ENCODE data around the gene ZNF579. TPM values are rescaled to one million over a fixed set of nuclear protein-coding genes. Genes with fewer than 3 reads are reported as not detected.
"Not testable (repeated sequence)": the region's sequence is repeated elsewhere in the genome, so short reads cannot be mapped to it uniquely, and the experiment has no call there.

Gene ZNF579
- polyA plus RNA-seq, 2 of the 4 experiments (the other 2 are of a cell fraction) = 6.5 to 16.2 TPM

- peak; percentile 63 for TF ChIP-seq MAX (IDR thresholded peaks at IDR 0.05)
Measured at GRCh38 chr19:55586976-55587668, 6.5 kb upstream of the ZNF579 start (continued).

- FAIRE-seq (no peak), DNase-seq (ENCODE audit: low read depth in 1 of 2, low spot score in 1 of 2) (peak in 1 of 2 experiments; percentile 61), ATAC-seq (peak; percentile 22 to 68; a peak in 4 of 6 replicates)
- TF ChIP-seq ZSCAN20 (CRISPR knock-in tag; IDR thresholded peaks at IDR 0.05) (no peak), PBX3 (IDR thresholded peaks at IDR 0.05) (peak; percentile 68), USF2 (IDR thresholded peaks at IDR 0.05) (0 out of 2 replicates have a peak, but pooled peaks have one; percentile 31), NPAS2 (CRISPR knock-in tag; IDR thresholded peaks at IDR 0.05; ENCODE audit: borderline replicate concordance) (no peak), GATA3 (IDR thresholded peaks at IDR 0.05; ENCODE audit: borderline replicate concordance) (no peak), MAFK (IDR thresholded peaks at IDR 0.05; ENCODE audit: partially characterized antibody) (no peak)
- Histone ChIP-seq H3K4me2 (peak overlapping the region; percentile 79), H3K27ac (peak overlapping the region; percentile 57 to 73), H3K4me1 (peaks cover 34% of the 10 kb centered on the region), H3K9me3 (no peaks in the 10 kb centered on the region), H3K4me3 (peak overlapping the region; percentile 9; the same call in 2 of the 3 replicates)
- CTCF ChIA-PET = interaction anchor here (0.6 to 3.7 kb wide), 8 partner anchors 10 to 82 kb away, joined by 3 to 17 read pairs (median 7); partner anchors contain the start of gene FIZ1
- 43% methylated on average over 36 of the region's 36 CpGs for WGBS (ENCODE audit: missing lambda C conversion rate)
- POLR2A ChIA-PET = interaction anchor here (0.5 to 2.2 kb wide), 6 partner anchors 13 to 109 kb away, joined by 3 to 7 read pairs (median 4); partner anchors contain the start of genes FIZ1 and ZNF628
Measured at GRCh38 chr19:55585658-55586339, 5.2 kb upstream of the ZNF579 start.

- ChIA-PET POLR2A (interaction anchor here (0.8 to 1.4 kb wide), 3 partner anchors 15 to 108 kb away, joined by 3 to 7 read pairs (median 3); partner anchors contain the start of genes FIZ1, ZNF628 and ZNF865), CTCF (interaction anchor here (0.9 to 3.4 kb wide), 4 partner anchors 14 to 117 kb away, joined by 3 to 17 read pairs (median 4); partner anchors contain the start of gene FIZ1)
- ATAC-seq (no peak), FAIRE-seq (no peak), DNase-seq (ENCODE audit: low read depth in 1 of 2, low spot score in 1 of 2) (no peak)
- 93% methylated on average over 11 of the region's 11 CpGs for WGBS (ENCODE audit: missing lambda C conversion rate)
- Histone ChIP-seq H3K9me3 (no peaks in the 10 kb centered on the region), H3K4me3 (no peak overlapping the region), H3K4me2 (no peak overlapping the region), H3K4me1 (peaks cover 34% of the 10 kb centered on the region), H3K27ac (no peak overlapping the region)
- no peak for TF ChIP-seq ZFP36 (IDR thresholded peaks at IDR 0.05; ENCODE audit: borderline replicate concordance, partially characterized antibody)
- TF ChIP-seq SREBF2 (IDR thresholded peaks at IDR 0.05) = no peak
- no peak for TF ChIP-seq KDM1A (IDR thresholded peaks at IDR 0.05; ENCODE audit: low read depth)
- no peak for TF ChIP-seq HOXB5 (CRISPR knock-in tag; IDR thresholded peaks at IDR 0.05)
- TF ChIP-seq NPAS2 (CRISPR knock-in tag; IDR thresholded peaks at IDR 0.05; ENCODE audit: borderline replicate concordance) = no peak
- TF ChIP-seq MAZ (IDR thresholded peaks at IDR 0.05; ENCODE audit: borderline replicate concordance, low read depth, low read length) = no peak
- TF ChIP-seq TP53 (CRISPR knock-in tag; IDR thresholded peaks at IDR 0.05) = no peak
- no peak for TF ChIP-seq E2F6 (IDR thresholded peaks at IDR 0.05; ENCODE audit: borderline replicate concordance, low read depth)
- no peak for TF ChIP-seq NR3C1 (IDR thresholded peaks at IDR 0.05)
- TF ChIP-seq BHLHE40 (IDR thresholded peaks at IDR 0.05; ENCODE audit: low read depth, low read length) = no peak
- no peak for TF ChIP-seq ZNF302 (CRISPR knock-in tag; IDR thresholded peaks at IDR 0.05)
- no peak for TF ChIP-seq POLR2AphosphoS2 (conservative IDR thresholded peaks at IDR 0.05; ENCODE audit: low read length)
- TF ChIP-seq CBX8 (IDR thresholded peaks at IDR 0.05) = no peak
- TF ChIP-seq JUNB (IDR thresholded peaks at IDR 0.05) = no peak
- TF ChIP-seq ATOH8 (CRISPR knock-in tag; IDR thresholded peaks at IDR 0.05; ENCODE audit: low read depth) = no peak
- TF ChIP-seq HEYL (CRISPR knock-in tag; IDR thresholded peaks at IDR 0.05) = no peak
- TF ChIP-seq RFX5 (IDR thresholded peaks at IDR 0.05) = no peak
Measured at GRCh38 chr19:55584871-55585270, 4.2 kb upstream of the ZNF579 start.

- POLR2A ChIA-PET = interaction anchor here (1.1 to 1.4 kb wide), 2 partner anchors 15 to 21 kb away, joined by 3 read pairs; partner anchors contain the start of genes FIZ1 and ZNF865
- 90% methylated on average over 8 of the region's 8 CpGs for WGBS (ENCODE audit: missing lambda C conversion rate)
Measured at GRCh38 chr19:55583897-55584296, 3.2 kb upstream of the ZNF579 start.

More at GRCh38 chr19:55583897-55584296, 3.2 kb upstream of the ZNF579 start:
- not testable (repeated sequence) for DNase-seq (ENCODE audit: low read depth in 1 of 2, low spot score in 1 of 2); FAIRE-seq; H3K4me3 ChIP-seq; H3K9me3 ChIP-seq; ATAC-seq; H3K27ac ChIP-seq; H3K4me2 ChIP-seq
- H3K4me1 ChIP-seq = peaks cover 39% of the 10 kb centered on the region
- CTCF ChIA-PET = interaction anchor here (0.7 to 3.4 kb wide), 6 partner anchors 9 to 116 kb away, joined by 3 to 17 read pairs (median 4); partner anchors contain the start of gene FIZ1

Measured in A549 (cell line).